Tibial nerve (tissue), 4 donors: Measurements from ENCODE around the gene DNA2.

Experiments
- CTCF ChIP-seq, 5 experiments: fragments of 200-600 bp in 3 of 5; fragments of 450-650 bp in 2 of 5; sonication (generic) in 3 of 5; IDR thresholded peaks; one replicate each; pipeline ENCODE4 v1.5.1; 2016 to 2019; ENCODE audit warnings: antibody characterized with exemption in 5 of 5, mild to moderate bottlenecking in 3 of 5, moderate library complexity in 2 of 5
- EP300 ChIP-seq, 2 donors: sonication (generic); formaldehyde crosslinking; IDR thresholded peaks; one replicate each; pipeline ENCODE4 v1.6.1; 2017; ENCODE audit warnings: antibody characterized with exemption in 2 of 2, mild to moderate bottlenecking in 1 of 2
- POLR2A ChIP-seq, 2 donors: fragments of 450-650 bp; IDR thresholded peaks; one replicate each; pipeline ENCODE4 v1.6.1; 2017; ENCODE audit warnings: antibody characterized with exemption in 2 of 2, mild to moderate bottlenecking in 2 of 2, moderate library complexity in 2 of 2

- TF ChIP-seq CTCF (IDR thresholded peaks at IDR 0.05) (no peak), POLR2A (IDR thresholded peaks at IDR 0.05) (no peak), EP300 (IDR thresholded peaks at IDR 0.05) (no peak)
These were observed 69.5 kb downstream of the DNA2 start for GRCh38 chr10:68402276-68402675.
